ENCODE data around the gene ZFYVE9. TPM values are rescaled to one million over a fixed set of nuclear protein-coding genes. Genes with fewer than 3 reads are reported as not detected.

Gene ZFYVE9
- total RNA-seq, 1 donor from 2014 or later = 16.5 TPM

DNA sequence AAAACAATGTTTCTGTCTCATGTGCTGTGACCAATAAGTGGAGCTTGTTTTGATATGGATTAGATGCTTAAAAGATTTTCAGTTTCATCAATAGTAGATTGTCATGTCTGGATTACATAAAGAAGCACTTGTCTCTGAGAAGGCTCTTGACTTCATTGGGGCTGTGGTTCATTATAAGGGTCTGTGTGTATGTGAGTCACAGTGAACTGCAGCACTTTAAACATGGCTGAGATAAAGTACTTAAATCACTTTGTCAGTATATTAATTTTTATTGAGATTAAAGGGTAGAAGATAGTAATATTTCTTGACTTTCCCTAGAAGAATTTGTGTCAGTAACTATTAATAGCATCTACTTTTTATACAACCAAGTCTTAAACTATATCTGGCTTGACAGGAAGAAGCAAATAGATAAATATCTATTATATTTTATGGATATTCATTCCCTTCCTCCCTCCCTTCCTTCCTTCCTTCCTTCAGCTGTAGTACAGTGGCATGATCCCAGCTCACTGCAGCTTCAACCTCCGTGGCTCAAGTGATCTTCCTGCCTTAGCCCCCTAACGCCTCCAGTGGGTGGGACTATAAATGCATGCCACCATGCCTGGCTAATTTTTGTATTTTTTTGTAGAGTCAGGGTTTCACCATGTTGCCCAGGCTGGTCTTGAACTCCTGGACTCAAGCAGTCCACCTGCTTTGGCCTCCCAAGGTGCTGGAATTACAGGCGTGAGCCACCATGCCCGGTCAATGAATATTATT, 48.8 kb downstream of the ZFYVE9 start:
- H4K20me1 ChIP-seq (ENCODE audit: insufficient read depth, low read length) = peaks cover 9% of the 10 kb centered on the region
- H3K9ac ChIP-seq (ENCODE audit: low read length) = no peak overlapping the region
- peaks cover 12% of the 10 kb centered on the region for H3K4me1 Mint-ChIP-seq (ENCODE audit: low read depth, unreplicated experiment)
- TF ChIP-seq EZH2 (IDR thresholded peaks at IDR 0.05; ENCODE audit: insufficient read depth, low read length) = no peak
- TF ChIP-seq, protein P1, sequence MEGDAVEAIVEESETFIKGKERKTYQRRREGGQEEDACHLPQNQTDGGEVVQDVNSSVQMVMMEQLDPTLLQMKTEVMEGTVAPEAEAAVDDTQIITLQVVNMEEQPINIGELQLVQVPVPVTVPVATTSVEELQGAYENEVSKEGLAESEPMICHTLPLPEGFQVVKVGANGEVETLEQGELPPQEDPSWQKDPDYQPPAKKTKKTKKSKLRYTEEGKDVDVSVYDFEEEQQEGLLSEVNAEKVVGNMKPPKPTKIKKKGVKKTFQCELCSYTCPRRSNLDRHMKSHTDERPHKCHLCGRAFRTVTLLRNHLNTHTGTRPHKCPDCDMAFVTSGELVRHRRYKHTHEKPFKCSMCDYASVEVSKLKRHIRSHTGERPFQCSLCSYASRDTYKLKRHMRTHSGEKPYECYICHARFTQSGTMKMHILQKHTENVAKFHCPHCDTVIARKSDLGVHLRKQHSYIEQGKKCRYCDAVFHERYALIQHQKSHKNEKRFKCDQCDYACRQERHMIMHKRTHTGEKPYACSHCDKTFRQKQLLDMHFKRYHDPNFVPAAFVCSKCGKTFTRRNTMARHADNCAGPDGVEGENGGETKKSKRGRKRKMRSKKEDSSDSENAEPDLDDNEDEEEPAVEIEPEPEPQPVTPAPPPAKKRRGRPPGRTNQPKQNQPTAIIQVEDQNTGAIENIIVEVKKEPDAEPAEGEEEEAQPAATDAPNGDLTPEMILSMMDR (IDR thresholded peaks at IDR 0.05; ENCODE audit: insufficient read depth, low read depth, low read length) = no peak
- H3K36me3 ChIP-seq (ENCODE audit: insufficient read depth, low read length) = no peaks in the 10 kb centered on the region
- no peak overlapping the region for H2AFZ ChIP-seq (ENCODE audit: low read depth, low read length)
- H3K27ac ChIP-seq (ENCODE audit: low read depth, low read length) = no peak overlapping the region
- no peak overlapping the region for H3K4me3 Mint-ChIP-seq (ENCODE audit: unreplicated experiment)
- peak; percentile 16 for DNase-seq (ENCODE audit: low read depth)
- no peaks in the 10 kb centered on the region for H3K79me2 ChIP-seq (ENCODE audit: insufficient read depth, low read length)
- no peak overlapping the region for H3K4me3 ChIP-seq (ENCODE audit: insufficient read depth, low read depth, low read length)
- no peak overlapping the region for H3K27ac Mint-ChIP-seq (ENCODE audit: unreplicated experiment)
- no peaks in the 10 kb centered on the region for H3K4me1 ChIP-seq (ENCODE audit: insufficient read depth, low read length)
- no peak for FAIRE-seq
- H3K9me3 ChIP-seq (ENCODE audit: insufficient read depth, low read depth, low read length) = no peaks in the 10 kb centered on the region
- no peaks in the 10 kb centered on the region for H3K36me3 Mint-ChIP-seq (ENCODE audit: low read depth, unreplicated experiment)
- no peaks in the 10 kb centered on the region for H3K27me3 Mint-ChIP-seq (ENCODE audit: low read depth, unreplicated experiment)
- no peak overlapping the region for H3K4me2 ChIP-seq (ENCODE audit: low read length)
- no peaks in the 10 kb centered on the region for H3K27me3 ChIP-seq (ENCODE audit: insufficient read depth, low read length)
- H3K9me3 Mint-ChIP-seq (ENCODE audit: unreplicated experiment) = peaks cover 2% of the 10 kb centered on the region

DNA sequence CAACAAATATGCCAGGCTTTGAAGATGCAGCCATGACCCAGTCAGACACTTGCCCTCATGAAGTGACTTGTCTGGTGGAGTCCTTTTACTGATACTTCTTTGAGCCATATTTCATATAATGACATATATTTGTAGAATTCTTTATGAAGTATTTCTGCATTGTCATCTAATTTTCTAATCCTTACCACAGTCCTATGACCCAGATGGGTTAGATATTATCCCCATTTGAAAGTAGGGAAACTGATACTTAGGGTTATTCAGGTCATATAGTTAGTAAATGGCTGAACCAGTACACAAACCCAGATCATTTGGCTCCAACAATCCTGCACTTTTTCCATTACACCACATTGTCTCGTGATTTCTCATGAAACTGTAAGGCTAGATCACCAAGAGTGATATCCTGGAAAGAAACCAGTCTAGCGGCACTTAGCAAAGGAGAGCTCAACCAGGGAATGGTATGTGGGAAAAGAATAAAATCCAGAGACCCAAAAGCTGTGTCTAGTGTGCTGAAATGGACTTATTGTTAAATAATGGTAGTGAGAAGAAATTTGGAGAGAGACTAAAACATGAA, 49.6 kb downstream of the ZFYVE9 start:
- H3K4me3 Mint-ChIP-seq (ENCODE audit: unreplicated experiment) = no peak overlapping the region
- DNase-seq (ENCODE audit: low read depth) = peak; percentile 18
- peaks cover 1% of the 10 kb centered on the region for H3K9me3 Mint-ChIP-seq (ENCODE audit: unreplicated experiment)
- no peak overlapping the region for H3K27ac Mint-ChIP-seq (ENCODE audit: unreplicated experiment)
- no peak overlapping the region for H3K4me3 ChIP-seq (ENCODE audit: insufficient read depth, low read depth, low read length)
- FAIRE-seq = no peak
- H3K79me2 ChIP-seq (ENCODE audit: insufficient read depth, low read length) = no peaks in the 10 kb centered on the region
- no peak overlapping the region for H3K9ac ChIP-seq (ENCODE audit: low read length)
- H3K36me3 ChIP-seq (ENCODE audit: insufficient read depth, low read length) = no peaks in the 10 kb centered on the region
- no peaks in the 10 kb centered on the region for H3K9me3 ChIP-seq (ENCODE audit: insufficient read depth, low read depth, low read length)
- H4K20me1 ChIP-seq (ENCODE audit: insufficient read depth, low read length) = peaks cover 9% of the 10 kb centered on the region
- H3K27me3 Mint-ChIP-seq (ENCODE audit: low read depth, unreplicated experiment) = no peaks in the 10 kb centered on the region
- no peak overlapping the region for H3K4me2 ChIP-seq (ENCODE audit: low read length)
- H3K4me1 ChIP-seq (ENCODE audit: insufficient read depth, low read length) = no peaks in the 10 kb centered on the region
- H3K27me3 ChIP-seq (ENCODE audit: insufficient read depth, low read length) = no peaks in the 10 kb centered on the region
- peaks cover 10% of the 10 kb centered on the region for H3K4me1 Mint-ChIP-seq (ENCODE audit: low read depth, unreplicated experiment)
- no peak for TF ChIP-seq EZH2 (IDR thresholded peaks at IDR 0.05; ENCODE audit: insufficient read depth, low read length)
- TF ChIP-seq, protein P1 (IDR thresholded peaks at IDR 0.05; ENCODE audit: insufficient read depth, low read depth, low read length) = no peak
- no peak overlapping the region for H3K27ac ChIP-seq (ENCODE audit: low read depth, low read length)
- H2AFZ ChIP-seq (ENCODE audit: low read depth, low read length) = no peak overlapping the region
- no peaks in the 10 kb centered on the region for H3K36me3 Mint-ChIP-seq (ENCODE audit: low read depth, unreplicated experiment)

DNA sequence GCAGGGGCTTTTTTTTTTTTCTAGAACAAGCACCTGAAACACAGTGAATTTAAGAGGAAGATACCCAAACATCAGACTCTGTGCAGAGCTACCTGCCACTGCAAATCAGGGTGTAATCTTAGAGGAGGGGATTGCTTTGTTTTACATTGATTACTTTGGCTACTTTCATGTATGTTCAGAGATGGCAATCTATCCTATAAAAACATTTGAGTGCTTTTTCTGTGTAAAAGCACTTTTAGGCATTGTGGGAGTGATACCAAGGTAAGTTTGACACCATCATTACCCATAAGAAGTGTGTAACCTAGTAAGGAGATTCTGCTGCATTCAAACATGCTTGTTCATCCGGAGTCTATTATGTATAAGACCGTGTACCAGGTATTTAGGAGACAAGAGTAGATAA, 50.1 kb downstream of the ZFYVE9 start:
- Histone ChIP-seq H3K27ac (ENCODE audit: low read depth, low read length) (no peak overlapping the region), H3K36me3 (ENCODE audit: insufficient read depth, low read length) (no peaks in the 10 kb centered on the region), H3K9me3 (ENCODE audit: insufficient read depth, low read depth, low read length) (no peaks in the 10 kb centered on the region), H3K9ac (ENCODE audit: low read length) (no peak overlapping the region), H3K4me1 (ENCODE audit: insufficient read depth, low read length) (no peaks in the 10 kb centered on the region), H3K79me2 (ENCODE audit: insufficient read depth, low read length) (no peaks in the 10 kb centered on the region), H3K4me3 (ENCODE audit: insufficient read depth, low read depth, low read length) (no peak overlapping the region), H4K20me1 (ENCODE audit: insufficient read depth, low read length) (peaks cover 9% of the 10 kb centered on the region), H3K4me2 (ENCODE audit: low read length) (no peak overlapping the region), H2AFZ (ENCODE audit: low read depth, low read length) (no peak overlapping the region), H3K27me3 (ENCODE audit: insufficient read depth, low read length) (no peaks in the 10 kb centered on the region)
- peaks cover 9% of the 10 kb centered on the region for H3K4me1 Mint-ChIP-seq (ENCODE audit: low read depth, unreplicated experiment)
- no peaks in the 10 kb centered on the region for H3K36me3 Mint-ChIP-seq (ENCODE audit: low read depth, unreplicated experiment)
- no peak overlapping the region for H3K4me3 Mint-ChIP-seq (ENCODE audit: unreplicated experiment)
- FAIRE-seq = no peak
- H3K9me3 Mint-ChIP-seq (ENCODE audit: unreplicated experiment) = no peaks in the 10 kb centered on the region
- no peak for TF ChIP-seq EZH2 (IDR thresholded peaks at IDR 0.05; ENCODE audit: insufficient read depth, low read length)
- TF ChIP-seq, protein P1 (IDR thresholded peaks at IDR 0.05; ENCODE audit: insufficient read depth, low read depth, low read length) = no peak
- H3K27me3 Mint-ChIP-seq (ENCODE audit: low read depth, unreplicated experiment) = no peaks in the 10 kb centered on the region
- H3K27ac Mint-ChIP-seq (ENCODE audit: unreplicated experiment) = no peak overlapping the region
- no peak for DNase-seq (ENCODE audit: low read depth)

Data from astrocyte (in vitro differentiated cells and primary cell).